HepG2 (cell line): ENCODE data around the gene SGCE. TPM values are rescaled to one million over a fixed set of nuclear protein-coding genes. Genes with fewer than 3 reads are reported as not detected.

Experiments
- CSRNP1 ChIP-seq: sonication (generic); formaldehyde crosslinking; IDR thresholded peaks from 2 replicates; pipeline ENCODE4 v1.8.1; 2023; ENCODE audit warnings: mild to moderate bottlenecking, missing genetic modification reagents
- GATA4 ChIP-seq: sonication (generic); IDR thresholded peaks from 2 replicates; pipeline ENCODE4 v1.6.1; 2016; ENCODE audit warnings: antibody characterized with exemption, low read depth, borderline replicate concordance
- PAF1 ChIP-seq: IDR thresholded peaks from 2 replicates; pipeline ENCODE4 v1.6.1; 2016; ENCODE audit warnings: missing genetic modification reagents, missing compliant biosample characterization
- SNRNP70 ChIP-seq: fragments of 200-400 bp; formaldehyde crosslinking; IDR thresholded peaks from 2 replicates; pipeline ENCODE4 v1.6.1; 2017; ENCODE audit warnings: mild to moderate bottlenecking, low read depth, low read length, moderate library complexity
- ZBTB7B ChIP-seq: sonication (generic); formaldehyde crosslinking; IDR thresholded peaks from 2 replicates; pipeline ENCODE4 v1.4.0; 2020; ENCODE audit warnings: missing genetic modification reagents
- ZFP82 ChIP-seq: sonication (generic); formaldehyde crosslinking; IDR thresholded peaks from 2 replicates; pipeline ENCODE4 v1.5.1; 2020; ENCODE audit warnings: mild to moderate bottlenecking, missing genetic modification reagents, borderline replicate concordance
- ZNF430 ChIP-seq: sonication (generic); formaldehyde crosslinking; IDR thresholded peaks from 2 replicates; pipeline ENCODE4 v1.9.0; 2021; ENCODE audit warnings: mild to moderate bottlenecking, missing genetic modification reagents
- ZNF431 ChIP-seq: sonication (generic); formaldehyde crosslinking; IDR thresholded peaks from 2 replicates; pipeline ENCODE4 v1.9.0; 2022; ENCODE audit warnings: missing genetic modification reagents, low read depth, mild to moderate bottlenecking, borderline replicate concordance
- ZNF564 ChIP-seq: sonication (generic); formaldehyde crosslinking; IDR thresholded peaks from 2 replicates; pipeline ENCODE4 v1.8.1; 2023; ENCODE audit warnings: mild to moderate bottlenecking, missing genetic modification reagents
- ZNF790 ChIP-seq: sonication (generic); formaldehyde crosslinking; IDR thresholded peaks from 2 replicates; pipeline ENCODE4 v1.8.0; 2022; ENCODE audit warnings: missing genetic modification reagents, mild to moderate bottlenecking, borderline replicate concordance
- ZNF792 ChIP-seq: IDR thresholded peaks from 2 replicates; pipeline ENCODE4 v1.6.1; 2016
- polyA plus RNA-seq, 8 experiments: library from polyadenylated mRNA; depleted of rRNA in 3 of 8; stranded (reverse) in 7 of 8; unstranded in 1 of 8; fragments of >200 nt; fragmentation: Illumina TruSeq in 4 of 8; extraction: Trizol in 4 of 8; gene quantifications; 2 replicates each; pipeline versions ENCODE4 v1.2.1 to v1.2.3, GENCODE V29; 2011 to 2016; ENCODE audit warnings: low read depth in 4 of 8, missing spikeins in 1 of 8, mixed read lengths in 1 of 8; ENCODE audit not compliant: insufficient read depth in 1 of 8
- total RNA-seq, 5 experiments: library from RNA; depleted of rRNA; stranded (reverse); fragments of >200 nt; fragmentation: Illumina TruSeq; extraction: Trizol; gene quantifications; 2 replicates each; pipeline ENCODE4 v1.2.3, GENCODE V29; 2016; ENCODE audit warnings: low read depth in 1 of 5
- TF ChIP-seq, protein P1 (sequence below): sonication (generic); formaldehyde crosslinking; IDR thresholded peaks from 2 replicates; pipeline ENCODE4 v1.4.0; 2020; ENCODE audit warnings: missing genetic modification reagents
- TF ChIP-seq, protein P2 (sequence below): sonication (generic); formaldehyde crosslinking; conservative IDR thresholded peaks from 2 replicates; pipeline ENCODE4 v1.4.0; 2020; ENCODE audit warnings: mild to moderate bottlenecking, missing genetic modification reagents, moderate library complexity
- TF ChIP-seq, protein P3 (sequence below): IDR thresholded peaks from 2 replicates; pipeline ENCODE4 v1.4.0; 2020; ENCODE audit warnings: mild to moderate bottlenecking, missing genetic modification reagents

SGCE gene
- total and polyA plus RNA-seq, 2 of the 13 experiments (the other 11 are each of a cell fraction or from before 2014, with no cell fraction given), result 52.3 to 71.1 TPM

DNA sequence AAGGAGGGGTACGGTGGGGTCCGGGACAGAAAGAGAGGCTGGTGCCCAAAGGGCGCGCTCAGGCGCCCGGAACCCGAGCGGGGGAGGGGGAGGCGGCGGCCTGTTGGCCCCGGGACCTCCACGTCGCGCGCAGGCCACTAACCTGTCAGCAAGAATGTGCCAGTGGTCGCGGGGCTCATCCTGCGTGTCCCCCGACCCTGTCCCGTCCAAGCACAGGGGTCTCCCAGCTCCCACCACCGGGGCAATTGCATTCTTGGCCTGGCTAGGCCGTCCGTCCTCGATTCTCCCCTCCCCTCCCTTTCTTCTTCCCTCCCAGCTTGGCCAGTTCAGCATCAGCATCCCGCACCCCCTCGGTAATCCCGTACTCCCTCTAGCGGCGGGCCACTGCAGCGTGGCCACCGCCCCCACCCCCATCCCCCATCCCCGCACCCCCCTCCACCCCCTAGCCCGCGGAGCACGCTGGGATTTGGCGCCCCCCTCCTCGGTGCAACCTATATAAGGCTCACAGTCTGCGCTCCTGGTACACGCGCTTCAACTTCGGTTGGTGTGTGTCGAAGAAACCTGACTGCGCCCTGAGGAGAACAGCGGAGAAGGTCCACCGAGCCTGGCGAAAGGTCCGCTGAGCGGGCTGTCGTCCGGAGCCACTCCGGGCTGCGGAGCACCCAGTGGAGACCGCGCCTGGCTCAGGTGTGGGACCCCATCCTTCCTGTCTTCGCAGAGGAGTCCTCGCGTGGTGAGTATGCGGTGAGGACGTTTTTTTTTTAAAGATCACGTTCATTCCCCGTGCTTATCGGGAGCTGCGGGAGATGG is at the start of gene SGCE (continued):
- TF ChIP-seq, protein P1, sequence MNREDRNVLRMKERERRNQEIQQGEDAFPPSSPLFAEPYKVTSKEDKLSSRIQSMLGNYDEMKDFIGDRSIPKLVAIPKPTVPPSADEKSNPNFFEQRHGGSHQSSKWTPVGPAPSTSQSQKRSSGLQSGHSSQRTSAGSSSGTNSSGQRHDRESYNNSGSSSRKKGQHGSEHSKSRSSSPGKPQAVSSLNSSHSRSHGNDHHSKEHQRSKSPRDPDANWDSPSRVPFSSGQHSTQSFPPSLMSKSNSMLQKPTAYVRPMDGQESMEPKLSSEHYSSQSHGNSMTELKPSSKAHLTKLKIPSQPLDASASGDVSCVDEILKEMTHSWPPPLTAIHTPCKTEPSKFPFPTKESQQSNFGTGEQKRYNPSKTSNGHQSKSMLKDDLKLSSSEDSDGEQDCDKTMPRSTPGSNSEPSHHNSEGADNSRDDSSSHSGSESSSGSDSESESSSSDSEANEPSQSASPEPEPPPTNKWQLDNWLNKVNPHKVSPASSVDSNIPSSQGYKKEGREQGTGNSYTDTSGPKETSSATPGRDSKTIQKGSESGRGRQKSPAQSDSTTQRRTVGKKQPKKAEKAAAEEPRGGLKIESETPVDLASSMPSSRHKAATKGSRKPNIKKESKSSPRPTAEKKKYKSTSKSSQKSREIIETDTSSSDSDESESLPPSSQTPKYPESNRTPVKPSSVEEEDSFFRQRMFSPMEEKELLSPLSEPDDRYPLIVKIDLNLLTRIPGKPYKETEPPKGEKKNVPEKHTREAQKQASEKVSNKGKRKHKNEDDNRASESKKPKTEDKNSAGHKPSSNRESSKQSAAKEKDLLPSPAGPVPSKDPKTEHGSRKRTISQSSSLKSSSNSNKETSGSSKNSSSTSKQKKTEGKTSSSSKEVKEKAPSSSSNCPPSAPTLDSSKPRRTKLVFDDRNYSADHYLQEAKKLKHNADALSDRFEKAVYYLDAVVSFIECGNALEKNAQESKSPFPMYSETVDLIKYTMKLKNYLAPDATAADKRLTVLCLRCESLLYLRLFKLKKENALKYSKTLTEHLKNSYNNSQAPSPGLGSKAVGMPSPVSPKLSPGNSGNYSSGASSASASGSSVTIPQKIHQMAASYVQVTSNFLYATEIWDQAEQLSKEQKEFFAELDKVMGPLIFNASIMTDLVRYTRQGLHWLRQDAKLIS (CRISPR knock-in tag), result peak; percentile 96; the same call in 1 of the 2 replicates
- TF ChIP-seq ZNF431 (CRISPR knock-in tag) (no peak), PAF1 (CRISPR knock-in tag) (no peak), ZNF564 (0 out of 2 replicates have a peak, but pooled peaks have one; percentile 49), SNRNP70 (no peak), ZNF430 (CRISPR knock-in tag) (peak; percentile 21), ZBTB7B (CRISPR knock-in tag) (peak; percentile 14; the same call in 1 of the 2 replicates), ZNF792 (peak; percentile 63; the same call in 1 of the 2 replicates), GATA4 (peak; percentile 77; the same call in 1 of the 2 replicates), ZNF790 (CRISPR knock-in tag) (0 out of 2 replicates have a peak, but pooled peaks have one; percentile 51), CSRNP1 (CRISPR knock-in tag) (no peak), ZFP82 (CRISPR knock-in tag) (no peak; the same call in 1 of the 2 replicates)
- TF ChIP-seq, protein P2, sequence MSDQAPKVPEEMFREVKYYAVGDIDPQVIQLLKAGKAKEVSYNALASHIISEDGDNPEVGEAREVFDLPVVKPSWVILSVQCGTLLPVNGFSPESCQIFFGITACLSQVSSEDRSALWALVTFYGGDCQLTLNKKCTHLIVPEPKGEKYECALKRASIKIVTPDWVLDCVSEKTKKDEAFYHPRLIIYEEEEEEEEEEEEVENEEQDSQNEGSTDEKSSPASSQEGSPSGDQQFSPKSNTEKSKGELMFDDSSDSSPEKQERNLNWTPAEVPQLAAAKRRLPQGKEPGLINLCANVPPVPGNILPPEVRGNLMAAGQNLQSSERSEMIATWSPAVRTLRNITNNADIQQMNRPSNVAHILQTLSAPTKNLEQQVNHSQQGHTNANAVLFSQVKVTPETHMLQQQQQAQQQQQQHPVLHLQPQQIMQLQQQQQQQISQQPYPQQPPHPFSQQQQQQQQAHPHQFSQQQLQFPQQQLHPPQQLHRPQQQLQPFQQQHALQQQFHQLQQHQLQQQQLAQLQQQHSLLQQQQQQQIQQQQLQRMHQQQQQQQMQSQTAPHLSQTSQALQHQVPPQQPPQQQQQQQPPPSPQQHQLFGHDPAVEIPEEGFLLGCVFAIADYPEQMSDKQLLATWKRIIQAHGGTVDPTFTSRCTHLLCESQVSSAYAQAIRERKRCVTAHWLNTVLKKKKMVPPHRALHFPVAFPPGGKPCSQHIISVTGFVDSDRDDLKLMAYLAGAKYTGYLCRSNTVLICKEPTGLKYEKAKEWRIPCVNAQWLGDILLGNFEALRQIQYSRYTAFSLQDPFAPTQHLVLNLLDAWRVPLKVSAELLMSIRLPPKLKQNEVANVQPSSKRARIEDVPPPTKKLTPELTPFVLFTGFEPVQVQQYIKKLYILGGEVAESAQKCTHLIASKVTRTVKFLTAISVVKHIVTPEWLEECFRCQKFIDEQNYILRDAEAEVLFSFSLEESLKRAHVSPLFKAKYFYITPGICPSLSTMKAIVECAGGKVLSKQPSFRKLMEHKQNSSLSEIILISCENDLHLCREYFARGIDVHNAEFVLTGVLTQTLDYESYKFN (CRISPR knock-in tag), result 0 out of 2 replicates have a peak, but pooled peaks have one; percentile 17
- TF ChIP-seq, protein P3, sequence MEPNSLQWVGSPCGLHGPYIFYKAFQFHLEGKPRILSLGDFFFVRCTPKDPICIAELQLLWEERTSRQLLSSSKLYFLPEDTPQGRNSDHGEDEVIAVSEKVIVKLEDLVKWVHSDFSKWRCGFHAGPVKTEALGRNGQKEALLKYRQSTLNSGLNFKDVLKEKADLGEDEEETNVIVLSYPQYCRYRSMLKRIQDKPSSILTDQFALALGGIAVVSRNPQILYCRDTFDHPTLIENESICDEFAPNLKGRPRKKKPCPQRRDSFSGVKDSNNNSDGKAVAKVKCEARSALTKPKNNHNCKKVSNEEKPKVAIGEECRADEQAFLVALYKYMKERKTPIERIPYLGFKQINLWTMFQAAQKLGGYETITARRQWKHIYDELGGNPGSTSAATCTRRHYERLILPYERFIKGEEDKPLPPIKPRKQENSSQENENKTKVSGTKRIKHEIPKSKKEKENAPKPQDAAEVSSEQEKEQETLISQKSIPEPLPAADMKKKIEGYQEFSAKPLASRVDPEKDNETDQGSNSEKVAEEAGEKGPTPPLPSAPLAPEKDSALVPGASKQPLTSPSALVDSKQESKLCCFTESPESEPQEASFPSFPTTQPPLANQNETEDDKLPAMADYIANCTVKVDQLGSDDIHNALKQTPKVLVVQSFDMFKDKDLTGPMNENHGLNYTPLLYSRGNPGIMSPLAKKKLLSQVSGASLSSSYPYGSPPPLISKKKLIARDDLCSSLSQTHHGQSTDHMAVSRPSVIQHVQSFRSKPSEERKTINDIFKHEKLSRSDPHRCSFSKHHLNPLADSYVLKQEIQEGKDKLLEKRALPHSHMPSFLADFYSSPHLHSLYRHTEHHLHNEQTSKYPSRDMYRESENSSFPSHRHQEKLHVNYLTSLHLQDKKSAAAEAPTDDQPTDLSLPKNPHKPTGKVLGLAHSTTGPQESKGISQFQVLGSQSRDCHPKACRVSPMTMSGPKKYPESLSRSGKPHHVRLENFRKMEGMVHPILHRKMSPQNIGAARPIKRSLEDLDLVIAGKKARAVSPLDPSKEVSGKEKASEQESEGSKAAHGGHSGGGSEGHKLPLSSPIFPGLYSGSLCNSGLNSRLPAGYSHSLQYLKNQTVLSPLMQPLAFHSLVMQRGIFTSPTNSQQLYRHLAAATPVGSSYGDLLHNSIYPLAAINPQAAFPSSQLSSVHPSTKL (CRISPR knock-in tag), result 0 out of 2 replicates have a peak, but pooled peaks have one; percentile 6
